Measurements from ENCODE around the gene CCRL2.

The CCRL2 gene

DNA sequence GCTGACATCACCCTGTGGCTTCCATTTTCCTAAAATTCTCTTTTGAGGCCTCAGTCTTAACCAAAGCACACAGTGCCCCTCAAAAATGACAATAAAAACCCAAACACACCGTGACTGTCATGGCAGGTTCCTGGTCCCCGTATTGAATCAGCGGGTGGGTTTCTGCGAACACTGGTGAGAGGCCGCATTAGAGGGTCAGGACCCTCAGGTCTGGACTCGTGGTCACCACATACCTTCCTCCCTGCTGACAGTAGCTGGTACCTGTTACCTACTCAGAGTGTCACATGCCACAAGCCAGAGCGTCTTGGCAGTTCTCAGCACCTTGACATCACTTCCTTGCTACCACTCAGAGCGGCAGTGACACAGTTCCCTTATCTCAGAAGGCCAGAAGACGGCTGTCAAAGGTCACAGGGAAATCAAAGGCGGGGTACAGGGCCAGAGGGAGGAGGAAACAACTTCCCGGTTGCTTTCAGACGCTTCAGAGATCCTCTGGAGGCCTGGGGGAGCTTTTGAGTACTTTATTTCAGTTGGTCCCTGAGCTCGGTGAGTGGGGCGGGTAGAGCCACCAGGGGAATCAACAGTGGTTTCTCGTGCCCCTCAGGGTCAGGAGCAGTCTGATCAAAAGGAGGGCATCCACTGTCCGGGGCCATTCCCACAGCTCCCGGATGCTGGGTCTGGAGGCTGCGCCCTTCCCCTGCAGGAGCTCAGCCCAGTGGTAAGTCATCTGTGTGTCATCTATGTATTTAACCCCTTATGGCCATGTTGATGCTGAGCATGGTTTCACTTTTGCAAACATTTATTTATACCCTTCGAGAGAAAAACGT lies at the start of gene CCRL2, which contains the start of gene CCR5AS:
CCRL2 (plus strand) TSS at position 472 of the 824 bp plus-strand sequence. CDS start 821 bp downstream, outside the sequence.
CCR5AS (minus strand) TSS at position 279 of the 824 bp plus-strand sequence.
- DNase-seq: no peak

DNA sequence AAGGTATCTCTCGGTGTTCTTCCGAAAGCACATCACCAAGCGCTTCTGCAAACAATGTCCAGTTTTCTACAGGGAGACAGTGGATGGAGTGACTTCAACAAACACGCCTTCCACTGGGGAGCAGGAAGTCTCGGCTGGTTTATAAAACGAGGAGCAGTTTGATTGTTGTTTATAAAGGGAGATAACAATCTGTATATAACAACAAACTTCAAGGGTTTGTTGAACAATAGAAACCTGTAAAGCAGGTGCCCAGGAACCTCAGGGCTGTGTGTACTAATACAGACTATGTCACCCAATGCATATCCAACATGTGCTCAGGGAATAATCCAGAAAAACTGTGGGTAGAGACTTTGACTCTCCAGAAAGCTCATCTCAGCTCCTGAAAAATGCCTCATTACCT lies 48.6 kb upstream of the CCRL2 start:
- DNase-seq: no peak

DNA sequence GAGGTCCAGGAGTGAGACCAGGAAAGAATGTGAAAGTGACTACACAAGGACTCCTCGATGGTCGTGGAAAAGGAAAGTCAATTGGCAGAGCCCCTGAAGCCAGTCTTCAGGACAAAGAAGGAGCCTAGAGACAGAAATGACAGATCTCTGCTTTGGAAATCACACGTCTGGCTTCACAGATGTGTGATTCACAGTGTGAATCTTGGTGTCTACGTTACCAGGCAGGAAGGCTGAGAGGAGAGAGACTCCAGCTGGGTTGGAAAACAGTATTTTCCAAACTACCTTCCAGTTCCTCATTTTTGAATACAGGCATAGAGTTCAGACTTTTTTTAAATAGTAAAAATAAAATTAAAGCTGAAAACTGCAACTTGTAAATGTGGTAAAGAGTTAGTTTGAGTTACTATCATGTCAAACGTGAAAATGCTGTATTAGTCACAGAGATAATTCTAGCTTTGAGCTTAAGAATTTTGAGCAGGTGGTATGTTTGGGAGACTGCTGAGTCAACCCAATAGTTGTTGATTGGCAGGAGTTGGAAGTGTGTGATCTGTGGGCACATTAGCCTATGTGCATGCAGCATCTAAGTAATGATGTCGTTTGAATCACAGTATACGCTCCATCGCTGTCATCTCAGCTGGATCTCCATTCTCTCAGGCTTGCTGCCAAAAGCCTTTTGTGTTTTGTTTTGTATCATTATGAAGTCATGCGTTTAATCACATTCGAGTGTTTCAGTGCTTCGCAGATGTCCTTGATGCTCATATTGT lies 47.1 kb upstream of the CCRL2 start:
- peak; percentile 62 for DNase-seq

DNA sequence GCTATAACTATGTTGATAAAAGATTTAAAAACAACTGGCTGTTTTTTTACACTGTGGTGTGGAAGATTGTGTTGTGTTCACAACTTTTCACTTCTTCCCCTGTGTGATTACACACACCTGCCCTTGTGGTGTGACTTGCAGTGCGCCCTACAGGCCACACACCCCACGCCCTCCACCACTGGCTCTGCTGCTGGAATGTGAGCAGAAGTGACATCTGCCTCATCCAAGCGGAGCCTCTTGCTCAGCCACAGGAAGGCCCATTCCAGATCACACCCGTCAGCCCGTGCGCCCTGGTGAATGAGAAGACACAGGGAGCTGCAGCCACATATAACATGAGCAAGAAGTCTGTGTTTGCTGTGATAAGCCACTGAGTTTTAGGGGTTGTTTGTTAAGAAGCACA lies 46.2 kb upstream of the CCRL2 start:
- DNase-seq: no peak

- no peak for DNase-seq
These were observed 45.4 kb upstream of the CCRL2 start for GRCh38 chr3:46361408-46362283.

DNA sequence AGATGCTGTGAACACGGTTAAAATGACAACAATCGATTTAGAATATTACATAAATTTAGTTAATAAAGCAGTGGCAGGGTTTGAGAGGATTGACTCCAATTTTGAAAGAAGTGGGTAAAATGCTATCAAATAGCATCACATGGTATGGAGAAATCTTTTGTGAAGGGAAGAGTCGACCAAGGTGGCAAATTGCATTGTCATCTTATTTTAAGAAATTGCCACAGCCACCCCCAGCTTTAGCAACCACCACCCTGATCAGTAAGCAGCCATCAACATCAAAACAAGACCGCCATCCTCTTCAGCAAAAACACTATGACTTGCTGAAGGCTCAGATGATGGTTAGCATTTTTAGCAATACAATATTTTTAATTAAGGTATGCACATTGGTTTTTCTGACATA lies 42.0 kb upstream of the CCRL2 start:
- DNase-seq: no peak

DNA sequence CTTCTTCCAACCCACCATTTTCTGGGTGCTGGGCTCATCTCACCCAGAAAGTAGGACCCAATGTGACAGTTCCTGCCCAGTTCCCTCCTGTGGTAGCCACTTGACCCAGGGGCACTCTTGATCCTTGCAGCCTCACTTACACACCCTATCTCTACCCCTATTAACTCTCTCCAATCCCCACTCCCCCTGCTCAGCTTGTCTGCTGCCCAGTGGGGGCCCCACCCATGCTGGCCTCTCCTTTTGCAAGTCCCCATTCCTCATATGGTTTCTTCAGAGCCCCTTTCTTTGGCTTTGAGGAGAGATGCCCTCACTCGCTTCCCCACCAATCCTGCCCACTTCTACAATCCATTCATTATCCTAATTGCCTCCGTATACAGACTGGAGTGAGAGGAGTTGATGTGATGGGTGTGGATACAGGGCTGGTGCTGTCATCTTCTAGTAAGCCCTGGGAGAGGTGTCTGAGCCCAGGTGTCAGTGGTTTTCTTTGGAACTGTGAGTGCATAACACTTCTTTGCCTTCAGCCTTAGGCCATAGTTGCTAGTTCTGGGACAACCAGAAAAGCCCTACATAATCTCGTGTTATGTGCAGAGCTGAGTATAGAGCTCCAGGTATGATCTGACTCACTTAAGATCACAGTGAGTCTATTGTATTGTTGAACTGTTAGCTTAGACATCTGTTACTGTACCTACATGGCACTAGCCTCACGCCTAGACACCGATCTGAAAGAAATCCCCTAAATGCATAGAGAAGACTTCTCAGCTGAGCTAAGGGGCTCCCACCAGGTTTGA lies 41.1 kb upstream of the CCRL2 start:
- no peak for DNase-seq

DNA sequence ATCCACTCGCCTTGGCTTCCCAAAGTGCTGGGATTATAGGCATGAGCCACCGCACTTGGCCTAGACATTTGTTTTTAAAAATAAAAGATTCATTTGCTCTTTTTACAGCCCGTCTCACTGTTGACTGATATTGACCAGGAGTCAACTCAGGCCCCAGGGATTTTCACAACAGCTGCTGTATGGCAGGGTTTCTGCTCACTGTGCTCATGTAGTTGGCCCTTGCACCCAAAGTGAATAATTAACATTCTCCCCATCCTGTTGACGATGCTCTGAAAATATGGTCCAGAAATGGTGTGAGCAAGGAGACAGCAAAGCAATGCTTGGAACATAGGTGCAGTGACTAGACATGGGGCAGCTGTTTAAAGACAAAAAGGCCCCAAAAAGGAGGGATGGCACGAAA lies 39.2 kb upstream of the CCRL2 start:
- no peak for DNase-seq

DNA sequence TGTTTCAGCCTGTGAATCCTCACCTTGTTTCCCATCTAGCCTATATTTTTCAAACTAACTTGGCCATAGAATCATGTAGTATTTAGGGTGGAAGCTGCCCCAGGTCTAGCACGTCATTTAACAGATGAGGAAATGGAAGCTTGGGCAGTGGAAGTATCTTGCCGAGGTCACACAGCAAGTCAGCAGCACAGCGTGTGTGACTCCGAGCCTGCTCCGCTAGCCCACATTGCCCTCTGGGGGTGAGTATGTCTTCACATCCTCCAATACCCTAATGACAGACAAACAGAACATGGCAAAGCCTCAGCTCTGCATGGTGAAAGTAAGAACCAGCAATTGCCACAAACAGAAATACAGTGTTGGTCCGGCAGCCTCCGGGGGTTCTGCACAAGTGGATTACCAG lies 38.5 kb upstream of the CCRL2 start:
- DNase-seq: no peak

DNA sequence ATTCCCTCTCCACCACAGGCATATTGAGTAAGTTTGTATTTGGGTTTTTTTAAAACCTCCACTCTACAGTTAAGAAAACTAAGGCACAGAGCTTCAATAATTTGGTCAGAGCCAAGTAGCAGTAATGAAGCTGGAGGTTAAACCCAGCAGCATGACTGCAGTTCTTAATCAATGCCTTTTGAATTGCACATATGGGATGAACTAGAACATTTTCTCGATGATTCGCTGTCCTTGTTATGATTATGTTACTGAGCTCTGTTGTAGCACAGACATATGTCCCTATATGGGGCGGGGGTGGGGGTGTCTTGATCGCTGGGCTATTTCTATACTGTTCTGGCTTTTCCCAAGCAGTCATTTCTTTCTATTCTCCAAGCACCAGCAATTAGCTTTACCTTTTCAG lies 37.9 kb upstream of the CCRL2 start:
- no peak for DNase-seq

GRCh38 chr3:46369675-46370132 lies 37.4 kb upstream of the CCRL2 start:
- DNase-seq: no peak

DNA sequence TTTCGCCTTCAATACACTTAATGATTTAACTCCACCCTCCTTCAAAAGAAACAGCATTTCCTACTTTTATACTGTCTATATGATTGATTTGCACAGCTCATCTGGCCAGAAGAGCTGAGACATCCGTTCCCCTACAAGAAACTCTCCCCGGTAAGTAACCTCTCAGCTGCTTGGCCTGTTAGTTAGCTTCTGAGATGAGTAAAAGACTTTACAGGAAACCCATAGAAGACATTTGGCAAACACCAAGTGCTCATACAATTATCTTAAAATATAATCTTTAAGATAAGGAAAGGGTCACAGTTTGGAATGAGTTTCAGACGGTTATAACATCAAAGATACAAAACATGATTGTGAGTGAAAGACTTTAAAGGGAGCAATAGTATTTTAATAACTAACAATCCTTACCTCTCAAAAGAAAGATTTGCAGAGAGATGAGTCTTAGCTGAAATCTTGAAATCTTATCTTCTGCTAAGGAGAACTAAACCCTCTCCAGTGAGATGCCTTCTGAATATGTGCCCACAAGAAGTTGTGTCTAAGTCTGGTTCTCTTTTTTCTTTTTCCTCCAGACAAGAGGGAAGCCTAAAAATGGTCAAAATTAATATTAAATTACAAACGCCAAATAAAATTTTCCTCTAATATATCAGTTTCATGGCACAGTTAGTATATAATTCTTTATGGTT lies 36.1 kb upstream of the CCRL2 start, which contains the start of gene CCR5:
CCR5 (plus strand) TSS at position 108 of the 680 bp plus-strand sequence. CDS start 1,957 bp downstream, outside the sequence.
- DNase-seq: no peak

DNA sequence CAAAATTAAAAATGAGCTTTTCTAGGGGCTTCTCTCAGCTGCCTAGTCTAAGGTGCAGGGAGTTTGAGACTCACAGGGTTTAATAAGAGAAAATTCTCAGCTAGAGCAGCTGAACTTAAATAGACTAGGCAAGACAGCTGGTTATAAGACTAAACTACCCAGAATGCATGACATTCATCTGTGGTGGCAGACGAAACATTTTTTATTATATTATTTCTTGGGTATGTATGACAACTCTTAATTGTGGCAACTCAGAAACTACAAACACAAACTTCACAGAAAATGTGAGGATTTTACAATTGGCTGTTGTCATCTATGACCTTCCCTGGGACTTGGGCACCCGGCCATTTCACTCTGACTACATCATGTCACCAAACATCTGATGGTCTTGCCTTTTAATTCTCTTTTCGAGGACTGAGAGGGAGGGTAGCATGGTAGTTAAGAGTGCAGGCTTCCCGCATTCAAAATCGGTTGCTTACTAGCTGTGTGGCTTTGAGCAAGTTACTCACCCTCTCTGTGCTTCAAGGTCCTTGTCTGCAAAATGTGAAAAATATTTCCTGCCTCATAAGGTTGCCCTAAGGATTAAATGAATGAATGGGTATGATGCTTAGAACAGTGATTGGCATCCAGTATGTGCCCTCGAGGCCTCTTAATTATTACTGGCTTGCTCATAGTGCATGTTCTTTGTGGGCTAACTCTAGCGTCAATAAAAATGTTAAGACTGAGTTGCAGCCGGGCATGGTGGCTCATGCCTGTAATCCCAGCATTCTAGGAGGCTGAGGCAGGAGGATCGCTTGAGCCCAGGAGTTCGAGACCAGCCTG lies 35.3 kb upstream of the CCRL2 start:
- DNase-seq: no peak

GRCh38 chr3:46372492-46373359 lies 34.3 kb upstream of the CCRL2 start:
- no peak for DNase-seq

- DNase-seq: no peak
These were observed 32.3 kb upstream of the CCRL2 start for GRCh38 chr3:46374755-46375154.

GRCh38 chr3:46375218-46375617 lies 31.8 kb upstream of the CCRL2 start:
- DNase-seq: no peak

GRCh38 chr3:46375814-46376213 lies 31.2 kb upstream of the CCRL2 start:
- no peak for DNase-seq

DNA sequence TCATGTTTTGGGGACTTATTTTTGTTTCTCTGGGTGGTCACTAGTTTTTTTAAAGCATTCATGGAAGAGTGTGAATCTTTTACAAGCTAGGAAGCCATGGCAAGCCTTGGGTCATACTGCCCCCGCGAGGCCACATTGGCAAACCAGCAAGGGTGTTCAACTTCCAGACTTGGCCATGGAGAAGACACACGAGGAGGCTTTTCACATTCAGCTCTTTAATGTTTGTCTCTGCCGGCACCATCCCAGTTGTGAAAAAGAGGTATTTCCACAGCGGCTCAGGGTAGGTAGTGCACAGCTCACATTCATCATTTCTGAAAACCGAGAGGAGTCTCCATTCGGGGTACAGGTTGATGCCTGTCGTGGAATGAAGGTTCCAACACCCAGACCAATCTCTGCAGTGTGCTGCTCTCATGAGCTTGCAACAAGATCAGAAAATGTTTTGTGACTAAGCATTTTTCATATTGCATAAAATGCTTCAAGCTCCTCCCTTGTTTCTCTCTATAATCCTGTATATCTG lies 28.6 kb upstream of the CCRL2 start:
- DNase-seq: no peak
